Body of pancreas (tissue), 4 donors: ENCODE data around the gene TMOD1. TPM values are rescaled to one million over a fixed set of nuclear protein-coding genes. Genes with fewer than 3 reads are reported as not detected.
A peak's percentile ranks its signal among the peaks of the same experiment; 100 is the strongest.

Experiments
- ATAC-seq: fragments of 150-250 bp; one replicate; pipeline ENCODE4 v1.9.1; 2016
- DNase-seq, 4 donors: peaks; one replicate each; pipeline ENCODE4 v3.0.0-alpha.2; 2019
- H3K27ac ChIP-seq, 4 donors: fragments of 200-600 bp; sonication (generic); 1 replicate in 3 of 4; 2 replicates in 1 of 4; pipeline versions ENCODE4 v1.5.1 to v1.6.1; 2016 to 2019; ENCODE audit warnings: mild to moderate bottlenecking in 1 of 4, mixed read lengths in 1 of 4, moderate library complexity in 1 of 4
- H3K27me3 ChIP-seq, 2 donors: fragments of 200-600 bp; sonication (generic); one replicate each; pipeline ENCODE4 v1.6.0; 2016; ENCODE audit warnings: mild to moderate bottlenecking in 1 of 2
- H3K36me3 ChIP-seq, 2 donors: fragments of 200-600 bp; sonication (generic); replicated peaks in 1 of 2; 2 replicates each; pipeline ENCODE4 v1.5.1; 2016; ENCODE audit warnings: low read depth in 2 of 2; ENCODE audit not compliant: insufficient read depth in 1 of 2
- H3K4me1 ChIP-seq: fragments of 200-600 bp; sonication (generic); one replicate; pipeline ENCODE4 v1.6.0; 2016
- H3K4me3 ChIP-seq, 2 donors: fragments of 200-600 bp; sonication (generic); 1 replicate in 1 of 2; 2 replicates in 1 of 2; pipeline ENCODE4 v1.5.1; 2016 to 2019
- H3K9me3 ChIP-seq, 3 donors: fragments of 200-600 bp; sonication (generic); 1 replicate in 2 of 3; 2 replicates in 1 of 3; pipeline ENCODE4 v1.5.1; 2016
- POLR2A ChIP-seq, 3 donors: fragments of 450-650 bp; IDR thresholded peaks; one replicate each; pipeline ENCODE4 v1.6.1; 2016; ENCODE audit warnings: antibody characterized with exemption in 3 of 3, mild to moderate bottlenecking in 2 of 3
- WGBS, 2 donors: methylation state at CpG; one replicate each; pipeline ENCODE4 v1.1.5; 2017; 5-methylcytosine and 5-hydroxymethylcytosine counted together
- intact Hi-C: fragments of 100-400 bp; cut with DNase I; formaldehyde crosslinking; loops from one replicate; pipeline ENCODE4 v1.15.1; 2023
- total RNA-seq, 2 donors: library from RNA; depleted of rRNA; stranded (reverse); fragments of >200 nt; gene quantifications; one replicate each; pipeline ENCODE4 v1.1.0, GENCODE V29; 2016
- TF ChIP-seq, protein P1 (sequence below), 7 experiments: fragments of 450-650 bp in 4 of 7; fragments of 200-600 bp in 3 of 7; sonication (generic) in 3 of 7; IDR thresholded peaks; one replicate each; pipeline ENCODE4 v1.5.1; 2016 to 2019; ENCODE audit warnings: antibody characterized with exemption in 7 of 7

Gene TMOD1
- total RNA-seq, 2 donors from 2014 or later, result 9.2 to 16.1 TPM

- no peaks in the 10 kb centered on the region for H3K9me3 ChIP-seq
- H3K4me3 ChIP-seq, result no peak overlapping the region
- H3K4me1 ChIP-seq, result peaks cover 16% of the 10 kb centered on the region
- peak; percentile 69 for ATAC-seq
- H3K27ac ChIP-seq, result no peak overlapping the region
- TF ChIP-seq, protein P1, sequence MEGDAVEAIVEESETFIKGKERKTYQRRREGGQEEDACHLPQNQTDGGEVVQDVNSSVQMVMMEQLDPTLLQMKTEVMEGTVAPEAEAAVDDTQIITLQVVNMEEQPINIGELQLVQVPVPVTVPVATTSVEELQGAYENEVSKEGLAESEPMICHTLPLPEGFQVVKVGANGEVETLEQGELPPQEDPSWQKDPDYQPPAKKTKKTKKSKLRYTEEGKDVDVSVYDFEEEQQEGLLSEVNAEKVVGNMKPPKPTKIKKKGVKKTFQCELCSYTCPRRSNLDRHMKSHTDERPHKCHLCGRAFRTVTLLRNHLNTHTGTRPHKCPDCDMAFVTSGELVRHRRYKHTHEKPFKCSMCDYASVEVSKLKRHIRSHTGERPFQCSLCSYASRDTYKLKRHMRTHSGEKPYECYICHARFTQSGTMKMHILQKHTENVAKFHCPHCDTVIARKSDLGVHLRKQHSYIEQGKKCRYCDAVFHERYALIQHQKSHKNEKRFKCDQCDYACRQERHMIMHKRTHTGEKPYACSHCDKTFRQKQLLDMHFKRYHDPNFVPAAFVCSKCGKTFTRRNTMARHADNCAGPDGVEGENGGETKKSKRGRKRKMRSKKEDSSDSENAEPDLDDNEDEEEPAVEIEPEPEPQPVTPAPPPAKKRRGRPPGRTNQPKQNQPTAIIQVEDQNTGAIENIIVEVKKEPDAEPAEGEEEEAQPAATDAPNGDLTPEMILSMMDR (IDR thresholded peaks at IDR 0.05), result peak; percentile 58 to 85 (median 79)
- no peak for TF ChIP-seq POLR2A (IDR thresholded peaks at IDR 0.05)
- intact Hi-C loops, result no loop called here
- H3K27me3 ChIP-seq, result no peaks in the 10 kb centered on the region
- 17 to 20% methylated on average over 11 of the region's 11 CpGs for WGBS, 2 donors
- DNase-seq, result peak; percentile 81 to 88 (median 84)
- H3K36me3 ChIP-seq, result peaks cover 0 to 25% of the 10 kb centered on the region in 2 donors
These were observed 97.2 kb downstream of the TMOD1 start for GRCh38 chr9:97598461-97599288.

- WGBS, 2 donors, result 60 to 66% methylated on average over 7 of the region's 7 CpGs
- ATAC-seq, result no peak
- DNase-seq, result no peak
- intact Hi-C loops, result no loop called here
- no peak overlapping the region for H3K27ac ChIP-seq
- no peak overlapping the region for H3K4me3 ChIP-seq
- no peaks in the 10 kb centered on the region for H3K9me3 ChIP-seq
- no peak for TF ChIP-seq POLR2A (IDR thresholded peaks at IDR 0.05)
- TF ChIP-seq, protein P1 (IDR thresholded peaks at IDR 0.05), result no peak
- peaks cover 0 to 31% of the 10 kb centered on the region in 2 donors for H3K36me3 ChIP-seq
- H3K4me1 ChIP-seq, result peaks cover 9% of the 10 kb centered on the region
- no peaks in the 10 kb centered on the region for H3K27me3 ChIP-seq
These were observed 97.9 kb downstream of the TMOD1 start for GRCh38 chr9:97599314-97599846.

GRCh38 chr9:97600531-97601227 lies 99.2 kb downstream of the TMOD1 start:
- Histone ChIP-seq H3K27me3 (no peaks in the 10 kb centered on the region), H3K36me3 (peaks cover 0 to 44% of the 10 kb centered on the region in 2 donors), H3K4me1 (peaks cover 4% of the 10 kb centered on the region)

DNA sequence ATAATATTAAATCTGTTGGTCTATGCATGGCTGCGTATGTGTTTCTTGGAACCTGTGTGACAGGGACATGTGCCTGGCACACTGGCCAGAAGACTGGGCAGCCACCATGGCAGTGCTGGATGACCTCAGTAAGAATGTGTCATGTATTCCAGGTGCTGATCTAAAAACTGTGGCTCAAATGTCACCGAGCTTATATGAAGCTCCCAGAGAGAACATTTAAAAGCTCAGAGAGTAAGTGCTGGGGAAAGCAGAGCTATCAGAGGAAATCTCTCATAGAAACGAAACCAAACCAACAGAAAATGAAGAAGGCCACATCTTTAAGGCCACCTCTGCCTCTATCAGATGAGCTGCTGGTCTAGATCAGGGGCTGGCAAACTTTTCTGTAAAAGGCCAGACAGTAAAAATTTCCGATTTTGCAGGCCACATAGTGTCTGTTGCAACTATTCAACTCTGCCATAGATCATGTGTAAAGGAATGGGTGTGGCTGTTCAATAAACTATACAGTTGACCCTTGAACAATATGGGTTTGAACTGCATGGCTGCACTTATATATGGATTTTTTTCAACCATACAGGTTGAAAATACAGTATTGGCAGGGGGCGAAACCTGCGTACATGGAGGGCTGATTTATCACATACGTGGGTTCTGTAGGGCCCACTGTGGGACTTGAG lies 99.9 kb downstream of the TMOD1 start:
- H3K4me3 ChIP-seq, result no peak overlapping the region
- DNase-seq, result no peak
- ATAC-seq, result no peak
- no peaks in the 10 kb centered on the region for H3K27me3 ChIP-seq
- H3K27ac ChIP-seq, result no peak overlapping the region
- no peak for TF ChIP-seq POLR2A (IDR thresholded peaks at IDR 0.05)
- TF ChIP-seq, protein P1 (IDR thresholded peaks at IDR 0.05), result no peak
- intact Hi-C loops, result no loop called here
- no peaks in the 10 kb centered on the region for H3K9me3 ChIP-seq
- H3K4me1 ChIP-seq, result peaks cover 4% of the 10 kb centered on the region
- WGBS, 2 donors, result 92 to 94% methylated on average over 7 of the region's 7 CpGs
- H3K36me3 ChIP-seq, result peaks cover 0 to 46% of the 10 kb centered on the region in 2 donors

More at GRCh38 chr9:97600531-97601227, 99.2 kb downstream of the TMOD1 start:
- no peak for DNase-seq
- no peak for ATAC-seq
- 85 to 92% methylated on average over 8 of the region's 8 CpGs for WGBS, 2 donors
- Histone ChIP-seq H3K27ac (no peak overlapping the region), H3K4me3 (no peak overlapping the region), H3K9me3 (no peaks in the 10 kb centered on the region)
- TF ChIP-seq POLR2A (IDR thresholded peaks at IDR 0.05), result no peak
- TF ChIP-seq, protein P1 (IDR thresholded peaks at IDR 0.05), result no peak
- intact Hi-C loops, result no loop called here
